Inflammatory macrophage (primary cell): Measurements from ENCODE around the gene HTR3A.

Experiments
- DNase-seq, 2 donors: peaks; one replicate each; pipeline ENCODE4 v3.0.0-alpha.2; 2020 to 2022

HTR3A gene

GRCh38 chr11:114025329-114025907 is 50.5 kb downstream of the HTR3A start:
- no peak for DNase-seq

GRCh38 chr11:114026355-114026754 is 51.4 kb downstream of the HTR3A start:
- DNase-seq, result no peak

GRCh38 chr11:114027391-114027790 is 52.5 kb downstream of the HTR3A start:
- DNase-seq, result no peak

GRCh38 chr11:114027926-114028325 is 53.0 kb downstream of the HTR3A start:
- no peak for DNase-seq

DNA sequence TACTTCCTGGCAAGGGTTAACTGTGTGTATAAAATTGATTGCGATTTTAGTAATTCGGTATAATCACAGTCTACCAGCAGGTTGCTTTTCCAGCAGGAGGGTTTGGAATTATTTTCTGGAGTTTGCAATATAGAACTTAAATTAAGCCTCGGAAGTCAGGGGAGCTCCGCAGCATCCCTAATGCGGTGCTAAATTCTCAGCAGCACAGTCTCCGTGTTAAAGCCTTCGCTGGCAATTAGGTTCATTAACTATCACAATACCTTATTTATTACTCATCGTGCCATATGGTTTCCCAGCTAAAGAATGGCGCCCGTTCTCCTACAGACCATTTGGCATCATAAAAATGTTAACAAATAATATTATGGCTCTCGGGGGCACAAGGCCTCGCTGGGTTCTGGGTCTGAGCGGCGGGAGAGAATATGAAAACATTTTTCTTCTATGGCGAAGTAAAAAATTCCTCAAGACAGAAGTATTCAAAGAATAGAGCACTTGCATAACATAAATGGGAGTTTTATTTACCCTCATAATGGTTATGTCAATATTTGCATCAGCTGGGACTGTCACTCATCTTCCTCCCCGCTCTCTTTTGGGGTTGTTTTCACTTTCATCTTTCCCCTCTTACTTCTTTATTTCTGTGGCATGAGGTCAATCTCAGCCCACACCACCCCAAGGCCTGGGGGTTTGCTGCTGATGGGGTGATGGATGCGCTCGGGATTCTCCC is 56.5 kb downstream of the HTR3A start:
- peak in 1 of 2 donors; percentile 6 for DNase-seq

GRCh38 chr11:114031967-114032320 is 57.0 kb downstream of the HTR3A start:
- DNase-seq, result peak; percentile 14 to 43

DNA sequence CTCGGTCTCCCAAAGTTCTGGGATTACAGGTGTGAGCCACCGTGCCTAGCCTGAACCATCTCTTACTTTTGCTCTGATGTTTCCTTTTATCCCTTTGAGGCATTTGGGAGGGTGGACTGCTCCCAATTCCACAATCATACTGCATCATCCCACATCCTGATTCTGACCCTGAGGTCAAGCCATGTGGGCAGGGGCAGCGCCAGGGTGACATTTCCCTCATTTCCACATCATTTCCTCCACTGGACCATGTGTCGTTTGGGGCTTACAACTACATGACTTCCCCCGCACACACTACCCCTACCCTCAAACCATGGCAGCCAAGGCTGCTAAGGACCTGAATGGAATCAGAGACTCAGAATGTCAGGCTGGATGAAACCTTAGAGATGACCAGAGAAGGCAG is 58.2 kb downstream of the HTR3A start:
- DNase-seq, result peak; percentile 33 to 41

DNA sequence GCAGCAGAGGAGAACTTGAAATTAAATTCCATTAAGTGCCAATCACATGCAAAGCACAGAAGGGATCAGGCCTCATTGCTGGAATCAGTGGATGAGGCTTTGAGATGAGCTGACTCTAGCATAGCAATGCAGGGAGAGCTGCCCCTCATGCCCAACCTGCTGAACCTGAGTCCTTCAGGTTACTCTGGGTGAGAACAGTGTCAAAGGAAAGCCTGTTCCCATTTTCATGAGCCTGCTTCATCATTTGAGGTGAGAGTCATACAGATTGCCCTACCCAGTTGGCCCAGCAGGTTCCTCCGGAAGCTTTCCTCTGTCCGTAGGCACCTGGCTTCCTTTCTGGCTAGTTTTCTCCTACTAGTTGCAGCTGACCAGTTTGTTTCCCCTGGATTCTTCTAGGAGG is 58.7 kb downstream of the HTR3A start:
- DNase-seq, result no peak

DNA sequence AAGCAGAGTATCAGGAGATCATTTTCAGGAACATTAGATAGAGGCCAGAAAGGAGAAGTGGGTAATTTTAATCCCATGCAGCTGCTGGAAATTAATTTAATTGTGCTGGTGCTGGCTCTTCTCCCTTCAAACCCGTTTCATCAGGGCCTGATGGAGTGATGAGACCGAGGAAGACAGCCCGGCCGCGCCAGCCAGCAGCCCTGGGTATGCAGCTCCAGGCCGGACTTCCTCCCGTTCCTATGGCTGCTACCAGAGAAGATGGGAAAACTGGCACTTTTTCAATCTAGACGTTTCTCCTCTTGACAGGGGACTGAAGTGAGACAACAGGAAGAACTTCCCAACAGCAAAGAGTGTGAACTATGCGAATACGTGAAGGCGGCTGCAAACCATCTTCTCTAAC is 60.0 kb downstream of the HTR3A start:
- DNase-seq, result no peak

- peak; percentile 46 to 61 for DNase-seq
These were observed 61.4 kb downstream of the HTR3A start for GRCh38 chr11:114036147-114036811.

DNA sequence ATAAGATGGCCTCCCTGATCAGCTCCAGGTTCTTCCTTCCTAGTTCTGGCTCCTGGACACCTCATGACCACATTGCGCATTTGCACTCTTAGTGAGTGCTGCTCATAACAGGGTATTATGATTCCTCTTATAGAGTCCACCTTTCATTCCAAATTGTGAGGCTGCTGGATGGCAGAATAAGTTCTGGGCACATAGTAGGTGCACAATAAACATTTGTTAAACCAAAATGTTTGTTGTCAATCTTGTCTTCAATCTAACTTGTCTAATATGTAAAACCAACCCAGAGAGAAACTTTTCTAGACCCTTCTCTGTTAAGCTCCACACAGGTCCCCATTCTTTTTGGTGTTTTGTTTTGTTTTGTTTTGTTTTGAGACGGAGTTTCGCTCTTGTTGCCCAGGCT is 62.0 kb downstream of the HTR3A start:
- no peak for DNase-seq

GRCh38 chr11:114039551-114039950 is 64.6 kb downstream of the HTR3A start:
- no peak for DNase-seq
